Erythroblast (primary cell): Measurements from ENCODE around the gene ETS1.

Source experiments
- GATA1 ChIP-seq: IDR thresholded peaks from 2 replicates; pipeline ENCODE4 v1.6.1; 2011; ENCODE audit warnings: low read depth, mild to moderate bottlenecking, control low read depth, low read length, moderate library complexity
- POLR2A ChIP-seq: IDR thresholded peaks from 2 replicates; pipeline ENCODE4 v1.6.1; 2011; ENCODE audit warnings: mild to moderate bottlenecking, low read length

DNA sequence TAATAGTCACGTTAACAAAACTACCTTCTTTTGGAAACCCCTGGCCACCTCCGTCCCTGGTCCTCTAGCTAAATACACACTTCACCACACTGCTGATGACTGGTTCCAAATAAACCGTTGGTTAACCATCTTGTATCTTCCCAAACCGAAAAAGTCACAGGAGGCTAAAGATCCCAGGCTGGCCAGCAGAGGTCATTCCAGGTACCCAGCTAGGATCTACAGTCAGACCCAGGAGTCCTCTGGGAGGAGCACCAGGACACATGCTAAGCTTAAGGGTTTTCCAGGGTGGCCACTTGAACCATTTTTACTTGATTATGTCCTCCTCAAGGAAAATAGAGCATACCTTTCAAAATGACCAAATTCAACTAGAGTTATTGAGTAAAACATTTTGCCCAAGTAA lies 103.2 kb downstream of the ETS1 start:
- TF ChIP-seq POLR2A (no peak), GATA1 (no peak)
